HuH-7.5 (cell line): Measurements from ENCODE around the gene FOXO1.

ENCODE experiments used
- DNase-seq: peaks from one replicate; pipeline ENCODE4 v3.0.0; 2011; ENCODE audit warnings: low spot score

FOXO1 gene

GRCh38 chr13:40635315-40635995, 31.0 kb downstream of the FOXO1 start:
- DNase-seq, result no peak

- no peak for DNase-seq
Measured at GRCh38 chr13:40632915-40633314, 33.5 kb downstream of the FOXO1 start.

GRCh38 chr13:40631605-40632004, 34.8 kb downstream of the FOXO1 start:
- no peak for DNase-seq

GRCh38 chr13:40629678-40630384, 36.6 kb downstream of the FOXO1 start:
- DNase-seq, result no peak

GRCh38 chr13:40626977-40627376, 39.5 kb downstream of the FOXO1 start:
- no peak for DNase-seq

GRCh38 chr13:40626561-40626960, 39.9 kb downstream of the FOXO1 start:
- DNase-seq, result no peak

- DNase-seq, result no peak
Measured at GRCh38 chr13:40624986-40625385, 41.5 kb downstream of the FOXO1 start.

- no peak for DNase-seq
Measured at GRCh38 chr13:40624383-40624782, 42.1 kb downstream of the FOXO1 start.

- no peak for DNase-seq
Measured at GRCh38 chr13:40622761-40623160, 43.7 kb downstream of the FOXO1 start.

GRCh38 chr13:40622246-40622645, 44.2 kb downstream of the FOXO1 start:
- no peak for DNase-seq

- no peak for DNase-seq
Measured at GRCh38 chr13:40619479-40619814, 47.0 kb downstream of the FOXO1 start.

GRCh38 chr13:40618581-40619478, 47.6 kb downstream of the FOXO1 start:
- no peak for DNase-seq

GRCh38 chr13:40617801-40618356, 48.6 kb downstream of the FOXO1 start:
- DNase-seq, result no peak

- DNase-seq, result no peak
Measured at GRCh38 chr13:40615619-40616018, 50.8 kb downstream of the FOXO1 start.

GRCh38 chr13:40613914-40614313, 52.5 kb downstream of the FOXO1 start:
- no peak for DNase-seq

- DNase-seq, result no peak
Measured at GRCh38 chr13:40613192-40613818, 53.1 kb downstream of the FOXO1 start.

GRCh38 chr13:40612041-40612440, 54.4 kb downstream of the FOXO1 start:
- no peak for DNase-seq

- no peak for DNase-seq
Measured at GRCh38 chr13:40611635-40612034, 54.8 kb downstream of the FOXO1 start.

GRCh38 chr13:40611004-40611403, 55.4 kb downstream of the FOXO1 start:
- DNase-seq, result no peak

GRCh38 chr13:40609972-40610726, 56.3 kb downstream of the FOXO1 start:
- DNase-seq, result no peak

- DNase-seq, result no peak
Measured at GRCh38 chr13:40608308-40608707, 58.1 kb downstream of the FOXO1 start.
